Measurements from ENCODE around the gene ZBTB47. TPM values are rescaled to one million over a fixed set of nuclear protein-coding genes. Genes with fewer than 3 reads are reported as not detected.
A peak's percentile ranks its signal among the peaks of the same experiment; 100 is the strongest.

ZBTB47 gene
- total RNA-seq, 5 donors from 2014 or later (not counting 1 experiment from before 2014, with no cell fraction given): 0.53 to 1.2 (median 0.98) TPM

DNA sequence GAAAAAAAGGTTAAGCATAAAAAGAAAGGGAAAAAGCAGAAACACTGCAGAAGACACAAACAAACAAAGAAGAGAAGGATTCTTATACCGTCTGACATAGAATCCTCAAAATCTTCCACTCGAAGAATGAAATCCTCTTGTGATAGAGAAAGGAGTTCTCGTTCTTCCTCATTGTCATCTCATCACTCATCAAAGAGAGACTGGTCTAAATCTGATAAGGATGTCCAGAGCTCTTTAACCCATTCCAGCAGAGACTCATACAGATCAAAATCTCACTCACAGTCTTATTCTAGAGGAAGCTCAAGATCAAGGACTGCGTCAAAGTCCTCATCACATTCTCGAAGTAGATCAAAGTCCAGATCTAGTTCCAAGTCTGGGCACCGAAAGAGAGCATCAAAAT lies 16.5 kb upstream of the ZBTB47 start:
- no peak for ATAC-seq (replicated peaks in 1 of 4)
- Histone ChIP-seq H3K36me3 (ENCODE audit: control insufficient read depth in 2 of 2, extremely low read depth in 1 of 2, insufficient read depth in 1 of 2, low read length in 1 of 2) (peaks cover 6 to 71% of the 10 kb centered on the region in 2 donors), H3K27ac (ENCODE audit: low read length) (peak overlapping the region; percentile 88), H3K4me1 (ENCODE audit: control insufficient read depth in 1 of 2, extremely low read depth in 1 of 2, insufficient read depth in 2 of 2, low read length in 2 of 2) (peaks cover 0 to 19% of the 10 kb centered on the region in 2 experiments), H3K4me3 (ENCODE audit: control insufficient read depth in 1 of 2, extremely low read depth in 1 of 2, low read length in 1 of 2) (no peak overlapping the region), H3K9me3 (no peaks in the 10 kb centered on the region), H3K27me3 (replicated peaks in 1 of 2; ENCODE audit: control insufficient read depth in 2 of 2, extremely low read depth in 1 of 2, insufficient read depth in 2 of 2, low read length in 1 of 2) (no peaks in the 10 kb centered on the region)
- H3K27me3 Mint-ChIP-seq: no peaks in the 10 kb centered on the region
- peaks cover 0 to 12% (median 12%) of the 10 kb centered on the region in 3 donors for H3K4me1 Mint-ChIP-seq
- peaks cover 26% of the 10 kb centered on the region for H3K36me3 Mint-ChIP-seq
- CTCF ChIA-PET: interaction anchor here in 1 of 2 donors (1.3 to 1.5 kb wide), 2 partner anchors 23 to 24 kb away, joined by 4 read pairs; no protein-coding TSS in a partner anchor
- no peak overlapping the region for H3K4me3 Mint-ChIP-seq
- POLR2A ChIA-PET: interaction anchor here in 1 of 2 donors (0.9 to 1.2 kb wide), 3 partner anchors 15 to 60 kb away, joined by 3 to 5 read pairs (median 4); no protein-coding TSS in a partner anchor
- H3K27ac Mint-ChIP-seq: no peak overlapping the region
- H3K9me3 Mint-ChIP-seq: no peaks in the 10 kb centered on the region
- 80% methylated on average over 2 of the region's 6 CpGs for WGBS (ENCODE audit: insufficient coverage)
- DNase-seq: no peak

DNA sequence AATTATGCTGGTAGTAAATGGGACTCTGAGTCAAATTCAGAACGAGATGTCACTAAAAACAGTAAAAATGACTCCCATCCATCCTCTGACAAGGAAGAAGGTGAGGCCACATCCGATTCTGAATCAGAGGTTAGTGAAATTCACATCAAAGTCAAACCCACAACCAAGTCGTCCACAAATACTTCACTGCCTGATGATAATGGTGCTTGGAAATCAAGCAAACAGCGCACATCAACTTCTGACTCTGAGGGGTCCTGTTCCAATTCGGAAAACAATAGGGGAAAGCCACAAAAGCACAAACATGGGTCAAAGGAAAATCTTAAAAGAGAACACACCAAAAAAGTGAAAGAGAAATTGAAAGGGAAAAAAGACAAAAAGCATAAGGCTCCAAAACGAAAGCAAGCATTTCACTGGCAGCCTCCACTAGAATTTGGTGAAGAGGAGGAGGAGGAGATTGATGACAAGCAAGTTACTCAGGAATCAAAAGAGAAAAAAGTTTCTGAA lies 15.1 kb upstream of the ZBTB47 start:
- POLR2A ChIA-PET: no interaction called here
- peak; percentile 80 to 89 (median 84) for ATAC-seq (replicated peaks in 1 of 4)

GRCh38 chr3:42639192-42639591 lies 14.3 kb upstream of the ZBTB47 start:
- Mint-ChIP-seq H3K4me3 (peak overlapping the region in 1 of 3 donors; percentile 7), H3K36me3 (peaks cover 32% of the 10 kb centered on the region), H3K4me1 (peaks cover 0 to 15% (median 12%) of the 10 kb centered on the region in 3 donors), H3K27ac (no peak overlapping the region), H3K27me3 (no peaks in the 10 kb centered on the region), H3K9me3 (no peaks in the 10 kb centered on the region)
- H3K36me3 ChIP-seq (ENCODE audit: control insufficient read depth in 2 of 2, extremely low read depth in 1 of 2, insufficient read depth in 1 of 2, low read length in 1 of 2): peaks cover 6 to 71% of the 10 kb centered on the region in 2 donors
- H3K27ac ChIP-seq (ENCODE audit: low read length): peak overlapping the region; percentile 88
- H3K4me1 ChIP-seq (ENCODE audit: control insufficient read depth in 1 of 2, extremely low read depth in 1 of 2, insufficient read depth in 2 of 2, low read length in 2 of 2): peaks cover 0 to 19% of the 10 kb centered on the region in 2 experiments
- no peak for DNase-seq
- ATAC-seq (replicated peaks in 1 of 4): no peak
- 69% methylated on average over 6 of the region's 6 CpGs for WGBS (ENCODE audit: insufficient coverage)
- peak overlapping the region in 1 of 2 donors; percentile 40 for H3K4me3 ChIP-seq (ENCODE audit: control insufficient read depth in 1 of 2, extremely low read depth in 1 of 2, low read length in 1 of 2)
- POLR2A ChIA-PET: no interaction called here
- H3K27me3 ChIP-seq (replicated peaks in 1 of 2; ENCODE audit: control insufficient read depth in 2 of 2, extremely low read depth in 1 of 2, insufficient read depth in 2 of 2, low read length in 1 of 2): no peaks in the 10 kb centered on the region
- CTCF ChIA-PET: no interaction called here
- H3K9me3 ChIP-seq: no peaks in the 10 kb centered on the region

More for the DNA sequence above, 15.1 kb upstream of the ZBTB47 start:
- Histone ChIP-seq H3K4me1 (ENCODE audit: control insufficient read depth in 1 of 2, extremely low read depth in 1 of 2, insufficient read depth in 2 of 2, low read length in 2 of 2) (peaks cover 0 to 19% of the 10 kb centered on the region in 2 experiments), H3K27ac (ENCODE audit: low read length) (peak overlapping the region; percentile 88), H3K9me3 (no peaks in the 10 kb centered on the region), H3K4me3 (ENCODE audit: control insufficient read depth in 1 of 2, extremely low read depth in 1 of 2, low read length in 1 of 2) (peak overlapping the region in 1 of 2 donors; percentile 40), H3K36me3 (ENCODE audit: control insufficient read depth in 2 of 2, extremely low read depth in 1 of 2, insufficient read depth in 1 of 2, low read length in 1 of 2) (peaks cover 10 to 70% of the 10 kb centered on the region in 2 donors), H3K27me3 (replicated peaks in 1 of 2; ENCODE audit: control insufficient read depth in 2 of 2, extremely low read depth in 1 of 2, insufficient read depth in 2 of 2, low read length in 1 of 2) (no peaks in the 10 kb centered on the region)
- Mint-ChIP-seq H3K27ac (no peak overlapping the region), H3K27me3 (no peaks in the 10 kb centered on the region), H3K9me3 (no peaks in the 10 kb centered on the region), H3K36me3 (peaks cover 35% of the 10 kb centered on the region), H3K4me3 (no peak overlapping the region), H3K4me1 (peaks cover 0 to 15% (median 12%) of the 10 kb centered on the region in 3 donors)
- WGBS (ENCODE audit: insufficient coverage): no CpG with 5 or more reads among the region's 6 CpGs
- DNase-seq: peak in 13 of 35 experiments; percentile 14 to 63 (median 24)
- CTCF ChIA-PET: no interaction called here

DNA sequence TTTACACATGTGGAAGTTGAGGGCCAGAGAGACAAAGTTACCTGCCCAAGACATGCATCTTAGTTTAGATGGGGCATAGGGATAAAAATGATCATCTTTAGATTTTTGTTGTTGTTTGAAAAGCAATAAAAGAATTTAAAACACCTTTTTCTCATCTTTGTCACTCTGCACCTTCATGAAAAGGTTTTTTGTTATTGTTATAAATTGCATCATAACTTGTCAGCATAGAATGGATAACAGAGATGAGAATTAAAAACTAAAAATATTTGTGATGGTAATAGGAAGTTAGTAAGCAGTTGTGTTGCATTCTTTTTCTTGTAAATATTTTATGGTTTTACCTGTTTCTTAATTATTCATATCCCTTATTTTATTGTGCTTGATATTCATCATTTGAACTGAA lies 13.4 kb upstream of the ZBTB47 start:
- ChIA-PET POLR2A (no interaction called here), CTCF (no interaction called here)
- H3K36me3 ChIP-seq (ENCODE audit: control insufficient read depth in 2 of 2, extremely low read depth in 1 of 2, insufficient read depth in 1 of 2, low read length in 1 of 2): peaks cover 6 to 73% of the 10 kb centered on the region in 2 donors
- H3K4me3 Mint-ChIP-seq: no peak overlapping the region
- H3K4me1 Mint-ChIP-seq: peaks cover 7 to 13% (median 12%) of the 10 kb centered on the region in 3 donors
- no peaks in the 10 kb centered on the region for H3K9me3 ChIP-seq
- no peak overlapping the region for H3K4me3 ChIP-seq (ENCODE audit: control insufficient read depth in 1 of 2, extremely low read depth in 1 of 2, low read length in 1 of 2)
- H3K27ac Mint-ChIP-seq: peak overlapping the region; percentile 74 to 84
- H3K27me3 ChIP-seq (replicated peaks in 1 of 2; ENCODE audit: control insufficient read depth in 2 of 2, extremely low read depth in 1 of 2, insufficient read depth in 2 of 2, low read length in 1 of 2): no peaks in the 10 kb centered on the region
- H3K9me3 Mint-ChIP-seq: no peaks in the 10 kb centered on the region
- peaks cover 39% of the 10 kb centered on the region for H3K36me3 Mint-ChIP-seq
- DNase-seq (no peak), ATAC-seq (replicated peaks in 1 of 4) (no peak)
- H3K4me1 ChIP-seq (ENCODE audit: control insufficient read depth in 1 of 2, extremely low read depth in 1 of 2, insufficient read depth in 2 of 2, low read length in 2 of 2): peaks cover 0 to 19% of the 10 kb centered on the region in 2 experiments
- peak overlapping the region; percentile 88 for H3K27ac ChIP-seq (ENCODE audit: low read length)
- H3K27me3 Mint-ChIP-seq: no peaks in the 10 kb centered on the region

DNA sequence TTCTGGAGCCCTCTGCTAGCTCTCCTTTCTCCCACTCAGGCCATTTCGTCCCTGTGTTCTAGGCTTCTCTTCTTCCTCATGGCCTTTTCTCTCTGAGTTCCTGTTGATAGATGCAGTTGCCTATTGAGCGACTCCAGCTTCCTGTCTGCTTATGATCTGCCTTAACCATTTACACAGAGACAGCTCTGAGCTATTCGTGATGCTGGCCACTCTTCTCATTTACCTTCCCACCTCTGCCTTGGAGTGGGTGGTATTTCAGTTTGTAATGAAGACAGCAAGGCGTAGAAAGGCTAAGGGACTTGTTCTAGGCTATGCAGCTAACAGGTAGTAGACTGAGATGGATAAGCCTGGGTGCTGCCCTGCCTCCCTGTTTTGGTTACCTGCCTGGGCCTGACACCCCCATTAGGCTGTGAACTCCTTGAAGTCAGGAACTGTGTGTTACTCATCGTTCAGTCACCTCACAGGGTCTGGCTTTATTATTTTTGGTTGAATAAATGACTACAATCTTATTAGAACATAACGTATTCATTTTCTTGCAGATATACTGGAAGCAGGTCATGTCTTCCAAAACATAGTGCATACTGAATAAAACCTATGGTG lies 12.6 kb upstream of the ZBTB47 start:
- POLR2A ChIA-PET: no interaction called here
- WGBS (ENCODE audit: insufficient coverage): no CpG with 5 or more reads among the region's 6 CpGs
- Mint-ChIP-seq H3K27me3 (no peaks in the 10 kb centered on the region), H3K36me3 (peaks cover 38% of the 10 kb centered on the region), H3K27ac (peak overlapping the region; percentile 74 to 84), H3K4me1 (peaks cover 7 to 12% (median 12%) of the 10 kb centered on the region in 3 donors), H3K4me3 (no peak overlapping the region), H3K9me3 (no peaks in the 10 kb centered on the region)
- ATAC-seq (replicated peaks in 1 of 4) (peak in 2 of 4 experiments; percentile 21 to 42), DNase-seq (no peak)
- CTCF ChIA-PET: no interaction called here
- no peak overlapping the region for H3K27ac ChIP-seq (ENCODE audit: low read length)
- peaks cover 0 to 19% of the 10 kb centered on the region in 2 experiments for H3K4me1 ChIP-seq (ENCODE audit: control insufficient read depth in 1 of 2, extremely low read depth in 1 of 2, insufficient read depth in 2 of 2, low read length in 2 of 2)
- H3K36me3 ChIP-seq (ENCODE audit: control insufficient read depth in 2 of 2, extremely low read depth in 1 of 2, insufficient read depth in 1 of 2, low read length in 1 of 2): peaks cover 6 to 66% of the 10 kb centered on the region in 2 donors
- no peak overlapping the region for H3K4me3 ChIP-seq (ENCODE audit: control insufficient read depth in 1 of 2, extremely low read depth in 1 of 2, low read length in 1 of 2)
- no peaks in the 10 kb centered on the region for H3K9me3 ChIP-seq
- no peaks in the 10 kb centered on the region for H3K27me3 ChIP-seq (replicated peaks in 1 of 2; ENCODE audit: control insufficient read depth in 2 of 2, extremely low read depth in 1 of 2, insufficient read depth in 2 of 2, low read length in 1 of 2)

DNA sequence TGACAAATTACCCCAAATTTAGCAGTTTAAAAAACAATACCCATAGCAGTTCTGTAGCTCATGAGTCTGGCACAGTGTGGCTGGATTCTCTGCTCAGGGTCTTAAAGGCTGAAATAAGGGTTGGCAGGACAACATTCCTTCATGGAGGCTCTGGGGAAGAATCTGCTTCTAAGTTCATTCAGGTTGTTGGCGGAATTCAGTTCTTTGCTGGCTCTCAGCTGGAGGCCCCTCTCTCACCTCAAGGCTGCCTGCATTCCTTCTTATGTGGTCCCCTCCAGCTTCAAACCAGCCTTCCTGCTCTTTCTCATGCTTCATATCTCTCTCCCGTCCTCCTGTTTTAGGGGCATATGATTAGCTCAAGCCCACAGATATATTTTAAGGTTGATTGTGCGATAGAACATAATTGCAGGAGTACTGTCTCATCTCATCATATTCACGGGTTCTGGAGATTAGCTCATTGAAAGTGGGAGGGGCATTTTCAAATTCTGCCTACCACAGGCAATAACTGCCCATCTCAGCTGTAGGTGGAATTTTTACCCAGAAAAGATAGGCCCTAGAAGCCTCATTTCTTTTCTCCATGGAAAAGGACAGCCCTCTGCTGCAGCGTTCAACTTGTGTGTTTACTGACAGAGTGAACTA lies 5.6 kb upstream of the ZBTB47 start:
- H3K4me1 Mint-ChIP-seq: peaks cover 7 to 22% (median 8%) of the 10 kb centered on the region in 3 donors
- no peaks in the 10 kb centered on the region for H3K27me3 Mint-ChIP-seq
- Histone ChIP-seq H3K4me1 (ENCODE audit: control insufficient read depth in 1 of 2, extremely low read depth in 1 of 2, insufficient read depth in 2 of 2, low read length in 2 of 2) (peaks cover 0 to 6% of the 10 kb centered on the region in 2 experiments), H3K27ac (ENCODE audit: low read length) (no peak overlapping the region), H3K27me3 (replicated peaks in 1 of 2; ENCODE audit: control insufficient read depth in 2 of 2, extremely low read depth in 1 of 2, insufficient read depth in 2 of 2, low read length in 1 of 2) (peaks cover 0 to 5% of the 10 kb centered on the region in 2 experiments), H3K36me3 (ENCODE audit: control insufficient read depth in 2 of 2, extremely low read depth in 1 of 2, insufficient read depth in 1 of 2, low read length in 1 of 2) (peaks cover 5 to 48% of the 10 kb centered on the region in 2 donors), H3K4me3 (ENCODE audit: control insufficient read depth in 1 of 2, extremely low read depth in 1 of 2, low read length in 1 of 2) (no peak overlapping the region), H3K9me3 (no peaks in the 10 kb centered on the region)
- H3K27ac Mint-ChIP-seq: peak overlapping the region; percentile 2 to 41
- H3K36me3 Mint-ChIP-seq: peaks cover 39% of the 10 kb centered on the region
- H3K4me3 Mint-ChIP-seq: no peak overlapping the region
- H3K9me3 Mint-ChIP-seq: no peaks in the 10 kb centered on the region
- WGBS (ENCODE audit: insufficient coverage): 100% methylated on average over 1 of the region's 5 CpGs
- ChIA-PET CTCF (no interaction called here), POLR2A (no interaction called here)
- DNase-seq (no peak), ATAC-seq (replicated peaks in 1 of 4) (no peak)

Data from T-cell (primary cell).